GM19328 (cell line): ENCODE data around the gene ZFP36.
"Not testable (repeated sequence)": the region's sequence is repeated elsewhere in the genome, so short reads cannot be mapped to it uniquely, and the experiment has no call there.

Experiments
- ATAC-seq: cut with Tn5 transposase; IDR thresholded peaks from one replicate; pipeline ENCODE4 v1.9.1; 2021; ENCODE audit warnings: mild to moderate bottlenecking, moderate library complexity; ENCODE audit not compliant: unreplicated experiment

Gene ZFP36

GRCh38 chr19:39406656-39407409 is at the start of gene ZFP36:
ZFP36 (plus strand) TSS chr19:39406847; CDS start chr19:39406905, 58 bp downstream.
- ATAC-seq, result no peak

- no peak for ATAC-seq
Observed at GRCh38 chr19:39359026-39359425, 47.6 kb upstream of the ZFP36 start.

- no peak for ATAC-seq
Observed at GRCh38 chr19:39360599-39360998, 46.0 kb upstream of the ZFP36 start.

GRCh38 chr19:39362682-39363657 is 43.7 kb upstream of the ZFP36 start:
- ATAC-seq, result no peak

- no peak for ATAC-seq
Observed at GRCh38 chr19:39363901-39364457, 42.7 kb upstream of the ZFP36 start.

- no peak for ATAC-seq
Observed at GRCh38 chr19:39365531-39365930, 41.1 kb upstream of the ZFP36 start.

- ATAC-seq, result no peak
Observed at GRCh38 chr19:39369200-39369599, 37.4 kb upstream of the ZFP36 start.

- no peak for ATAC-seq
Observed at GRCh38 chr19:39370735-39371134, 35.9 kb upstream of the ZFP36 start.

- no peak for ATAC-seq
Observed at GRCh38 chr19:39372047-39372802, 34.4 kb upstream of the ZFP36 start.

- ATAC-seq, result no peak
Observed at GRCh38 chr19:39372941-39373340, 33.7 kb upstream of the ZFP36 start.

- no peak for ATAC-seq
Observed at GRCh38 chr19:39375929-39376328, 30.7 kb upstream of the ZFP36 start.

GRCh38 chr19:39377373-39378362 is 29.0 kb upstream of the ZFP36 start:
- ATAC-seq, result no peak

GRCh38 chr19:39379366-39379765 is 27.3 kb upstream of the ZFP36 start:
- ATAC-seq, result not testable (repeated sequence)

GRCh38 chr19:39379865-39380396 is 26.7 kb upstream of the ZFP36 start:
- ATAC-seq, result no peak

- ATAC-seq, result no peak
Observed at GRCh38 chr19:39380521-39381502, 25.8 kb upstream of the ZFP36 start.

- ATAC-seq, result no peak
Observed at GRCh38 chr19:39381910-39382611, 24.6 kb upstream of the ZFP36 start.

- no peak for ATAC-seq
Observed at GRCh38 chr19:39382991-39383828, 23.4 kb upstream of the ZFP36 start.
